Measurements from ENCODE around the gene UBXN7. TPM values are rescaled to one million over a fixed set of nuclear protein-coding genes. Genes with fewer than 3 reads are reported as not detected.

UBXN7 gene
- total and polyA plus RNA-seq, 2 donors (not counting 1 experiment from before 2014, with no cell fraction given), result 28.1 to 34.8 TPM

- DNase-seq (ENCODE audit: low read depth in 2 of 2), result peak; percentile 60 to 70
- H3K36me3 ChIP-seq (ENCODE audit: control insufficient read depth, insufficient read depth, low read length), result no peaks in the 10 kb centered on the region
- no peak overlapping the region for H3K4me3 ChIP-seq (replicated peaks in 1 of 4; ENCODE audit: control extremely low read depth in 1 of 4, insufficient read depth in 1 of 4, low read depth in 3 of 4, low read length in 4 of 4)
- no peaks in the 10 kb centered on the region for H3K79me2 ChIP-seq (ENCODE audit: control insufficient read depth, insufficient read depth, low read length)
- H3K27me3 ChIP-seq (ENCODE audit: control insufficient read depth, insufficient read depth, low read length), result no peaks in the 10 kb centered on the region
- no peak overlapping the region for H3K9ac ChIP-seq (ENCODE audit: insufficient read depth, low read length)
- H3K9me3 ChIP-seq (ENCODE audit: control insufficient read depth, insufficient read depth, low read depth, low read length), result no peaks in the 10 kb centered on the region
- no peak overlapping the region for H3K27ac ChIP-seq (ENCODE audit: insufficient read depth, low read length)
- H4K20me1 ChIP-seq (ENCODE audit: control insufficient read depth, extremely low read depth, insufficient read depth, low read length), result no peaks in the 10 kb centered on the region
- no peaks in the 10 kb centered on the region for H3K4me1 ChIP-seq (ENCODE audit: control insufficient read depth, extremely low read depth, insufficient read depth, low read length)
- TF ChIP-seq EZH2 (IDR thresholded peaks at IDR 0.05; ENCODE audit: low read length, missing control alignments) (no peak), CTCF (conservative IDR thresholded peaks at IDR 0.05 in 1 of 2, IDR thresholded peaks at IDR 0.05 in 1 of 2; ENCODE audit: low read depth in 1 of 2, low read length in 2 of 2) (no peak)
- no peak overlapping the region for H3K4me2 ChIP-seq (ENCODE audit: extremely low read depth, insufficient read depth, low read length)
- H2AFZ ChIP-seq (ENCODE audit: low read length), result no peak overlapping the region
Measured at GRCh38 chr3:196341137-196341536, 91.1 kb downstream of the UBXN7 start.

- no peaks in the 10 kb centered on the region for H3K9me3 ChIP-seq (ENCODE audit: control insufficient read depth, insufficient read depth, low read depth, low read length)
- no peaks in the 10 kb centered on the region for H3K36me3 ChIP-seq (ENCODE audit: control insufficient read depth, insufficient read depth, low read length)
- no peak for DNase-seq (ENCODE audit: low read depth in 2 of 2)
- H2AFZ ChIP-seq (ENCODE audit: low read length), result no peak overlapping the region
- no peak for TF ChIP-seq CTCF (conservative IDR thresholded peaks at IDR 0.05 in 1 of 2, IDR thresholded peaks at IDR 0.05 in 1 of 2; ENCODE audit: low read depth in 1 of 2, low read length in 2 of 2)
- TF ChIP-seq EZH2 (IDR thresholded peaks at IDR 0.05; ENCODE audit: low read length, missing control alignments), result no peak
- H3K27ac ChIP-seq (ENCODE audit: insufficient read depth, low read length), result no peak overlapping the region
- H3K9ac ChIP-seq (ENCODE audit: insufficient read depth, low read length), result no peak overlapping the region
- H3K4me3 ChIP-seq (replicated peaks in 1 of 4; ENCODE audit: control extremely low read depth in 1 of 4, insufficient read depth in 1 of 4, low read depth in 3 of 4, low read length in 4 of 4), result no peak overlapping the region
- no peak overlapping the region for H3K4me2 ChIP-seq (ENCODE audit: extremely low read depth, insufficient read depth, low read length)
- no peaks in the 10 kb centered on the region for H3K4me1 ChIP-seq (ENCODE audit: control insufficient read depth, extremely low read depth, insufficient read depth, low read length)
- H4K20me1 ChIP-seq (ENCODE audit: control insufficient read depth, extremely low read depth, insufficient read depth, low read length), result no peaks in the 10 kb centered on the region
- no peaks in the 10 kb centered on the region for H3K79me2 ChIP-seq (ENCODE audit: control insufficient read depth, insufficient read depth, low read length)
- no peaks in the 10 kb centered on the region for H3K27me3 ChIP-seq (ENCODE audit: control insufficient read depth, insufficient read depth, low read length)
Measured at GRCh38 chr3:196340466-196340865, 91.8 kb downstream of the UBXN7 start.

GRCh38 chr3:196339493-196340254, 92.6 kb downstream of the UBXN7 start:
- Histone ChIP-seq H3K27me3 (ENCODE audit: control insufficient read depth, insufficient read depth, low read length) (no peaks in the 10 kb centered on the region), H3K79me2 (ENCODE audit: control insufficient read depth, insufficient read depth, low read length) (no peaks in the 10 kb centered on the region), H3K4me3 (replicated peaks in 1 of 4; ENCODE audit: control extremely low read depth in 1 of 4, insufficient read depth in 1 of 4, low read depth in 3 of 4, low read length in 4 of 4) (no peak overlapping the region), H3K4me2 (ENCODE audit: extremely low read depth, insufficient read depth, low read length) (no peak overlapping the region), H4K20me1 (ENCODE audit: control insufficient read depth, extremely low read depth, insufficient read depth, low read length) (no peaks in the 10 kb centered on the region), H3K36me3 (ENCODE audit: control insufficient read depth, insufficient read depth, low read length) (no peaks in the 10 kb centered on the region), H3K27ac (ENCODE audit: insufficient read depth, low read length) (peak overlapping the region; percentile 27), H3K9ac (ENCODE audit: insufficient read depth, low read length) (no peak overlapping the region), H3K4me1 (ENCODE audit: control insufficient read depth, extremely low read depth, insufficient read depth, low read length) (no peaks in the 10 kb centered on the region), H3K9me3 (ENCODE audit: control insufficient read depth, insufficient read depth, low read depth, low read length) (no peaks in the 10 kb centered on the region), H2AFZ (ENCODE audit: low read length) (no peak overlapping the region)
- TF ChIP-seq EZH2 (IDR thresholded peaks at IDR 0.05; ENCODE audit: low read length, missing control alignments), result no peak
- peak; percentile 67 to 73 for DNase-seq (ENCODE audit: low read depth in 2 of 2)
